ENCODE data around the gene PDCD11.
A peak's percentile ranks its signal among the peaks of the same experiment; 100 is the strongest.

PDCD11 gene

GRCh38 chr10:103367379-103367781 is 29.0 kb upstream of the PDCD11 start:
- DNase-seq (ENCODE audit: low read depth): no peak
- TF ChIP-seq CTCF (IDR thresholded peaks at IDR 0.05; ENCODE audit: low read depth, low read length, missing control alignments): no peak
- peak overlapping the region; percentile 99 for H3K4me3 ChIP-seq (ENCODE audit: low read depth, low read length)

GRCh38 chr10:103367782-103368518 is 28.5 kb upstream of the PDCD11 start, which contains the start of gene TAF5:
TSS of gene TAF5 (plus strand) at chr10:103367976. CDS start at chr10:103367990, 14 bp downstream.
- no peak for TF ChIP-seq CTCF (IDR thresholded peaks at IDR 0.05; ENCODE audit: low read depth, low read length, missing control alignments)
- DNase-seq (ENCODE audit: low read depth): peak; percentile 96

GRCh38 chr10:103373544-103373943 is 22.9 kb upstream of the PDCD11 start:
- no peak for DNase-seq (ENCODE audit: low read depth)

More at GRCh38 chr10:103367782-103368518, 28.5 kb upstream of the PDCD11 start, which contains the start of gene TAF5:
- peak within 1 kb of the TSS; percentile 99 for H3K4me3 ChIP-seq (ENCODE audit: low read depth, low read length)

GRCh38 chr10:103374263-103374662 is 22.2 kb upstream of the PDCD11 start:
- no peak for DNase-seq (ENCODE audit: low read depth)
- TF ChIP-seq CTCF (IDR thresholded peaks at IDR 0.05; ENCODE audit: low read depth, low read length, missing control alignments): no peak
- no peak overlapping the region for H3K4me3 ChIP-seq (ENCODE audit: low read depth, low read length)

More at GRCh38 chr10:103373544-103373943, 22.9 kb upstream of the PDCD11 start:
- no peak overlapping the region for H3K4me3 ChIP-seq (ENCODE audit: low read depth, low read length)
- TF ChIP-seq CTCF (IDR thresholded peaks at IDR 0.05; ENCODE audit: low read depth, low read length, missing control alignments): no peak

- TF ChIP-seq CTCF (IDR thresholded peaks at IDR 0.05; ENCODE audit: low read depth, low read length, missing control alignments): no peak
- peak; percentile 45 for DNase-seq (ENCODE audit: low read depth)
- H3K4me3 ChIP-seq (ENCODE audit: low read depth, low read length): no peak overlapping the region
These were observed 13.7 kb upstream of the PDCD11 start for GRCh38 chr10:103382769-103383168.

- no peak overlapping the region for H3K4me3 ChIP-seq (ENCODE audit: low read depth, low read length)
- TF ChIP-seq CTCF (IDR thresholded peaks at IDR 0.05; ENCODE audit: low read depth, low read length, missing control alignments): no peak
- no peak for DNase-seq (ENCODE audit: low read depth)
These were observed 2.2 kb upstream of the PDCD11 start for GRCh38 chr10:103394180-103394579.

GRCh38 chr10:103395754-103396066 is 716 bp upstream of the PDCD11 start:
- peak overlapping the region; percentile 82 for H3K4me3 ChIP-seq (ENCODE audit: low read depth, low read length)
- DNase-seq (ENCODE audit: low read depth): no peak

More at GRCh38 chr10:103395754-103396066, 716 bp upstream of the PDCD11 start:
- TF ChIP-seq CTCF (IDR thresholded peaks at IDR 0.05; ENCODE audit: low read depth, low read length, missing control alignments): no peak

Data from GM12864 (cell line).